RWPE1 (cell line): Measurements from ENCODE around the gene BRAF.

Experiments used
- CTCF ChIA-PET: fragments of 350-600 bp; sonication (Branson Sonifier 250); formaldehyde crosslinking; extraction: SDS; loops from one replicate; lab custom pipeline; 2021; lab: Yijun Ruan, JAX
- POLR2A ChIA-PET: fragments of 400-600 bp; formaldehyde crosslinking; extraction: SDS; loops from one replicate; lab custom pipeline; 2020; ENCODE audit warnings: antibody characterized with exemption; ENCODE audit not compliant: low non-redundant PET; lab: Yijun Ruan, JAX
- DNase-seq: peaks from one replicate; pipeline ENCODE4 v3.0.0; 2012; ENCODE audit warnings: low spot score
- H3K27ac ChIP-seq: fragments of 450-650 bp; 2 replicates; pipeline ENCODE4 v1.5.1; 2017
- TF ChIP-seq, protein P1 (sequence below): fragments of 450-650 bp; conservative IDR thresholded peaks from 2 replicates; pipeline ENCODE4 v1.5.1; 2017; ENCODE audit warnings: low read depth, mild to moderate bottlenecking

Gene BRAF

GRCh38 chr7:140684066-140684950 lies 240.4 kb downstream of the BRAF start:
- CTCF ChIA-PET = interaction anchor here (0.6 to 0.7 kb wide), 2 partner anchors 11 to 129 kb away, joined by 3 to 8 read pairs; no protein-coding TSS in a partner anchor
- POLR2A ChIA-PET = no interaction called here

GRCh38 chr7:140683657-140684056 lies 241.1 kb downstream of the BRAF start:
- TF ChIP-seq, protein P1, sequence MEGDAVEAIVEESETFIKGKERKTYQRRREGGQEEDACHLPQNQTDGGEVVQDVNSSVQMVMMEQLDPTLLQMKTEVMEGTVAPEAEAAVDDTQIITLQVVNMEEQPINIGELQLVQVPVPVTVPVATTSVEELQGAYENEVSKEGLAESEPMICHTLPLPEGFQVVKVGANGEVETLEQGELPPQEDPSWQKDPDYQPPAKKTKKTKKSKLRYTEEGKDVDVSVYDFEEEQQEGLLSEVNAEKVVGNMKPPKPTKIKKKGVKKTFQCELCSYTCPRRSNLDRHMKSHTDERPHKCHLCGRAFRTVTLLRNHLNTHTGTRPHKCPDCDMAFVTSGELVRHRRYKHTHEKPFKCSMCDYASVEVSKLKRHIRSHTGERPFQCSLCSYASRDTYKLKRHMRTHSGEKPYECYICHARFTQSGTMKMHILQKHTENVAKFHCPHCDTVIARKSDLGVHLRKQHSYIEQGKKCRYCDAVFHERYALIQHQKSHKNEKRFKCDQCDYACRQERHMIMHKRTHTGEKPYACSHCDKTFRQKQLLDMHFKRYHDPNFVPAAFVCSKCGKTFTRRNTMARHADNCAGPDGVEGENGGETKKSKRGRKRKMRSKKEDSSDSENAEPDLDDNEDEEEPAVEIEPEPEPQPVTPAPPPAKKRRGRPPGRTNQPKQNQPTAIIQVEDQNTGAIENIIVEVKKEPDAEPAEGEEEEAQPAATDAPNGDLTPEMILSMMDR = no peak
- ChIA-PET POLR2A (no interaction called here), CTCF (no interaction called here)
- H3K27ac ChIP-seq = no peak overlapping the region
- no peak for DNase-seq

More at GRCh38 chr7:140684066-140684950, 240.4 kb downstream of the BRAF start:
- DNase-seq = no peak
- H3K27ac ChIP-seq = no peak overlapping the region
- TF ChIP-seq, protein P1 = no peak

- ChIA-PET POLR2A (no interaction called here), CTCF (no interaction called here)
- DNase-seq = no peak
- no peak overlapping the region for H3K27ac ChIP-seq
- TF ChIP-seq, protein P1 = no peak
Measured at GRCh38 chr7:140681766-140682165, 243.0 kb downstream of the BRAF start.

DNA sequence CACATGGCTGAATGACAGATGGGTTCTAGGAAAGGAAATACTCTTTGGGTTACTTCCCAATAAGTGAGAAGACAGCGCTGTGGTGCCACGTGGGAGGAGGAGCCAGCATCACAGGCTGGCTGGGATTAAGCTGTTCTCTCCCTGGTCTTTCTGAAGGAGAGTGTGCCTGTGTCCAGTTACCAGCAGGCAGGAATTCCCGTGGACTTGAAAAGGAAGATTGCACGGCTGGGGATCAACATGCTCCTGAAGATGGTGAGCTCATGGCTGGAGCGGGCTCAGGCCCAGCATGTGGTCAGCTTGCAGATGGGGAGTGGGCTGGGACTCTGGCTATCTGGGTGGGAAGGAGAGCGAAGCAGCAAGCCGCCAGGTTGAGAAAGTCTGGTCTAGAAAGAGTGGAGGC lies 243.8 kb downstream of the BRAF start:
- ChIA-PET CTCF (interaction anchor here (0.7 kb wide), 1 partner anchor 229 kb away, joined by 4 read pairs; no protein-coding TSS in a partner anchor), POLR2A (no interaction called here)
- H3K27ac ChIP-seq = no peak overlapping the region
- no peak for DNase-seq
- TF ChIP-seq, protein P1 = no peak

DNA sequence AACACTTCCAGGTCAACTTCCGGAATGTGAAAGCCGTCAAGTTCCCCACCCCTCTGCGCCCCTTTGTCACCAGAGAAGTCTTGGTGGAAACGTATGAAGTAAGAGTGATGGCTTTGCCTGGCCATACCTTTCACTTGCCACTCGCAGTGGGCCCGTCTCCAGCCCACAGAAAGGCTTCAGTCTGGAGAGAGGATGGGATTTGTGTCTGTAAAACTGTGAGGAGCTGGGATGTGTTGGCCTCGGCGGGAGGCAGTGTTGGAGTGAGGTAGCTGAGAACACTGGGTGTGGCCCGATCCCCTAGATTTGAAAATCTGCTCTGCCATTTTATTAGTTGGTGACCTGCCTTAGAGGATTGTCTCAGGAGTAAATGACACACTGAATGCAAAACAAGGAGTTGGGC lies 245.5 kb downstream of the BRAF start:
- ChIA-PET POLR2A (no interaction called here), CTCF (no interaction called here)
- H3K27ac ChIP-seq = no peak overlapping the region
- TF ChIP-seq, protein P1 = no peak
- DNase-seq = no peak

GRCh38 chr7:140678816-140679130 lies 246.0 kb downstream of the BRAF start:
- ChIA-PET CTCF (no interaction called here), POLR2A (no interaction called here)
- DNase-seq = no peak
- H3K27ac ChIP-seq = no peak overlapping the region
- TF ChIP-seq, protein P1 = no peak
